GM12878 (cell line): ENCODE measurements around the gene SEMA4A. TPM values are rescaled to one million over a fixed set of nuclear protein-coding genes. Genes with fewer than 3 reads are reported as not detected.
A peak's percentile ranks its signal among the peaks of the same experiment; 100 is the strongest.
"Not testable (repeated sequence)": the region's sequence is repeated elsewhere in the genome, so short reads cannot be mapped to it uniquely, and the experiment has no call there.

Experiments used
- ATAC-seq: fragments of 200-7000 bp; cut with Tn5 transposase; 3 replicates; pipeline ENCODE4 v1.9.1; 2020; ENCODE audit warnings: mild to moderate bottlenecking, moderate library complexity
- BruUV-seq: library from RNA; stranded (reverse); fragments of 400-500 nt; replicated peaks from 2 replicates; lab custom pipeline; 2021; lab: Mats Ljungman, UMichigan
- CTCF ChIA-PET: fragments of 300-600 bp; sonication (Branson Sonifier 250); formaldehyde crosslinking; extraction: SDS; loops from one replicate; lab custom pipeline; 2021; ENCODE audit warnings: inconsistent platforms; lab: Yijun Ruan, JAX
- POLR2A ChIA-PET: fragments of 350-600 bp; formaldehyde crosslinking; extraction: SDS; loops from one replicate; lab custom pipeline; 2021; ENCODE audit warnings: inconsistent platforms; lab: Charles Lee
- RAD21 ChIA-PET: fragments of 300-600 bp; sonication (Branson Sonifier 250); formaldehyde crosslinking; loops from one replicate; lab custom pipeline; 2023; ENCODE audit warnings: antibody characterized with exemption; ENCODE audit not compliant: unreplicated experiment; lab: Charles Lee
- SMC1A ChIA-PET: fragments of 300-600 bp; sonication (Branson Sonifier 250); formaldehyde crosslinking; loops from one replicate; lab custom pipeline; 2023; ENCODE audit not compliant: unreplicated experiment, uncharacterized antibody; lab: Charles Lee
- DNase-seq: peaks from one replicate; pipeline ENCODE4 v3.0.0-alpha.2; 2011; ENCODE audit warnings: low read depth, low spot score
- FAIRE-seq: peaks from 3 replicates; lab custom pipeline; 2011; peaks lifted over from hg19 to GRCh38; lab: Jason Lieb, UNC
- H2AFZ ChIP-seq: 2 replicates; pipeline ENCODE4 v1.6.0; 2011; ENCODE audit warnings: low read depth, low read length, control low read depth; ENCODE audit not compliant: control insufficient read depth
- H3K27ac ChIP-seq: 2 replicates; pipeline ENCODE4 v1.5.1; 2011; ENCODE audit warnings: control low read depth; ENCODE audit not compliant: control insufficient read depth, insufficient read depth
- H3K27me3 ChIP-seq, 2 experiments: replicated peaks in 1 of 2; 2 replicates each; pipeline versions ENCODE4 v1.6.0 to v1.6.1; 2011; ENCODE audit warnings: low read length in 1 of 2; ENCODE audit not compliant: control insufficient read depth in 2 of 2, insufficient read depth in 2 of 2
- H3K36me3 ChIP-seq, 2 experiments: 2 replicates each; pipeline ENCODE4 v1.5.1; 2011; ENCODE audit warnings: low read length in 1 of 2; ENCODE audit not compliant: control insufficient read depth in 2 of 2, insufficient read depth in 2 of 2
- H3K4me1 ChIP-seq: 2 replicates; pipeline ENCODE4 v1.6.1; 2011; ENCODE audit warnings: mild to moderate bottlenecking, low read length, moderate library complexity, mixed read lengths; ENCODE audit not compliant: control insufficient read depth, insufficient read depth
- H3K4me2 ChIP-seq: 2 replicates; pipeline ENCODE4 v1.6.0; 2011; ENCODE audit warnings: control low read depth; ENCODE audit not compliant: control insufficient read depth, insufficient read depth
- H3K4me3 ChIP-seq: fragments of 200-600 bp; sonication (generic); 2 replicates; pipeline ENCODE4 v1.5.1; 2016
- H3K79me2 ChIP-seq: 2 replicates; pipeline ENCODE4 v1.6.0; 2011; ENCODE audit warnings: low read length; ENCODE audit not compliant: control insufficient read depth, insufficient read depth
- H3K9ac ChIP-seq: 2 replicates; pipeline ENCODE4 v1.8.0; 2011; ENCODE audit warnings: low read length, control low read depth, mixed read lengths; ENCODE audit not compliant: control insufficient read depth, insufficient read depth
- H3K9me3 ChIP-seq: replicated peaks from 3 replicates; pipeline ENCODE4 v1.5.1; 2011; ENCODE audit warnings: mild to moderate bottlenecking, low read length; ENCODE audit not compliant: control insufficient read depth, insufficient read depth
- H4K20me1 ChIP-seq: 2 replicates; pipeline ENCODE4 v1.6.0; 2011; ENCODE audit not compliant: control insufficient read depth, insufficient read depth
- FOXM1 ChIP-seq: IDR thresholded peaks from 2 replicates; pipeline ENCODE4 v1.6.1; 2012; ENCODE audit warnings: low read depth, mild to moderate bottlenecking, inconsistent platforms, low read length, moderate library complexity
- IKZF1 ChIP-seq: fragments of 450-650 bp; conservative IDR thresholded peaks from 2 replicates; pipeline ENCODE4 v1.6.1; 2017; ENCODE audit warnings: antibody characterized with exemption, mild to moderate bottlenecking
- IRF5 ChIP-seq: fragments of 450-650 bp; IDR thresholded peaks from 2 replicates; pipeline ENCODE4 v1.6.1; 2017; ENCODE audit warnings: borderline replicate concordance
- LARP7 ChIP-seq: fragments of 450-650 bp; IDR thresholded peaks from 2 replicates; pipeline ENCODE4 v1.6.1; 2017; ENCODE audit warnings: mild to moderate bottlenecking
- MTA2 ChIP-seq: fragments of 450-650 bp; IDR thresholded peaks from 2 replicates; pipeline ENCODE4 v1.6.1; 2016; ENCODE audit warnings: low read depth, mild to moderate bottlenecking, moderate library complexity
- NR2F1 ChIP-seq: fragments of 450-650 bp; conservative IDR thresholded peaks from 2 replicates; pipeline ENCODE4 v1.6.1; 2017; ENCODE audit warnings: mild to moderate bottlenecking
- POLR2AphosphoS5 ChIP-seq: IDR thresholded peaks from 2 replicates; pipeline ENCODE4 v1.6.1; 2011; ENCODE audit warnings: mild to moderate bottlenecking, low read length, inconsistent platforms
- RAD51 ChIP-seq: fragments of 450-650 bp; IDR thresholded peaks from 2 replicates; pipeline ENCODE4 v1.6.1; 2016; ENCODE audit warnings: moderate library complexity, mild to moderate bottlenecking, inconsistent platforms
- SP1 ChIP-seq: IDR thresholded peaks from one replicate; pipeline ENCODE4 v1.6.1; 2011; ENCODE audit warnings: low read depth, low read length
- TAF1 ChIP-seq: IDR thresholded peaks from 2 replicates; pipeline ENCODE4 v1.6.1; 2011; ENCODE audit warnings: mild to moderate bottlenecking, low read depth, low read length, borderline replicate concordance
- YY1 ChIP-seq: IDR thresholded peaks from 2 replicates; pipeline ENCODE4 v1.6.1; 2011; ENCODE audit warnings: low read depth, mild to moderate bottlenecking, low read length
- ZNF207 ChIP-seq: fragments of 450-650 bp; IDR thresholded peaks from 2 replicates; pipeline ENCODE4 v1.6.1; 2014; ENCODE audit warnings: antibody characterized with exemption, mild to moderate bottlenecking, borderline replicate concordance
- ZNF687 ChIP-seq: fragments of 450-650 bp; IDR thresholded peaks from 2 replicates; pipeline ENCODE4 v1.6.1; 2017; ENCODE audit warnings: mild to moderate bottlenecking, moderate library complexity
- WGBS: methylation state at CpG from one replicate; pipeline ENCODE4 v1.1.6; 2016; ENCODE audit warnings: low lambda C conversion rate; ENCODE audit not compliant: insufficient replicate concordance, insufficient coverage; ENCODE audit errors: missing lambda C conversion rate; 5-methylcytosine and 5-hydroxymethylcytosine counted together
- in situ Hi-C: fragments of 300-500 bp; cut with MboI; formaldehyde crosslinking; loops from 9 replicates; pipeline ENCODE4 v1.14.3; 2018; ENCODE audit warnings: mixed read lengths
- intact Hi-C: fragments of 100-400 bp; cut with micrococcal nuclease; formaldehyde crosslinking; loops from one replicate; pipeline ENCODE4 v1.14.2; 2022; ENCODE audit not compliant: unreplicated experiment
- polyA plus RNA-seq, 11 experiments: library from polyadenylated mRNA; depleted of rRNA in 4 of 11; unstranded in 6 of 11; stranded (reverse) in 5 of 11; fragments of >200 nt; fragmentation: Nextera tagmentation in 4 of 11; fragmentation: Illumina TruSeq in 1 of 11; extraction: Ambion mirVana in 4 of 11; extraction: Trizol in 1 of 11; gene quantifications; 1 replicate in 1 of 11; 2 replicates in 10 of 11; pipeline versions ENCODE4 v1.2.1 to v1.2.3, GENCODE V29; 2011 to 2016; ENCODE audit warnings: inconsistent platforms in 2 of 11, missing spikeins in 2 of 11, low read depth in 1 of 11
- total RNA-seq, 4 experiments: library from RNA; depleted of rRNA in 3 of 4; stranded (reverse); fragments of >200 nt in 3 of 4; fragmentation: Illumina TruSeq in 1 of 4; extraction: Trizol in 1 of 4; gene quantifications; 2 replicates each; pipeline versions ENCODE4 v1.2.1 to v1.2.3, GENCODE V29; 2013 to 2021
- TF ChIP-seq, protein P1 (sequence below): fragments of 450-650 bp; IDR thresholded peaks from 2 replicates; pipeline ENCODE4 v1.6.1; 2016; ENCODE audit warnings: mild to moderate bottlenecking

SEMA4A gene
- total and polyA plus RNA-seq, 10 of the 15 experiments (the other 5 are each of a cell fraction or from before 2014, with no cell fraction given) = 2.6 to 64.2 (median 32.8) TPM

DNA sequence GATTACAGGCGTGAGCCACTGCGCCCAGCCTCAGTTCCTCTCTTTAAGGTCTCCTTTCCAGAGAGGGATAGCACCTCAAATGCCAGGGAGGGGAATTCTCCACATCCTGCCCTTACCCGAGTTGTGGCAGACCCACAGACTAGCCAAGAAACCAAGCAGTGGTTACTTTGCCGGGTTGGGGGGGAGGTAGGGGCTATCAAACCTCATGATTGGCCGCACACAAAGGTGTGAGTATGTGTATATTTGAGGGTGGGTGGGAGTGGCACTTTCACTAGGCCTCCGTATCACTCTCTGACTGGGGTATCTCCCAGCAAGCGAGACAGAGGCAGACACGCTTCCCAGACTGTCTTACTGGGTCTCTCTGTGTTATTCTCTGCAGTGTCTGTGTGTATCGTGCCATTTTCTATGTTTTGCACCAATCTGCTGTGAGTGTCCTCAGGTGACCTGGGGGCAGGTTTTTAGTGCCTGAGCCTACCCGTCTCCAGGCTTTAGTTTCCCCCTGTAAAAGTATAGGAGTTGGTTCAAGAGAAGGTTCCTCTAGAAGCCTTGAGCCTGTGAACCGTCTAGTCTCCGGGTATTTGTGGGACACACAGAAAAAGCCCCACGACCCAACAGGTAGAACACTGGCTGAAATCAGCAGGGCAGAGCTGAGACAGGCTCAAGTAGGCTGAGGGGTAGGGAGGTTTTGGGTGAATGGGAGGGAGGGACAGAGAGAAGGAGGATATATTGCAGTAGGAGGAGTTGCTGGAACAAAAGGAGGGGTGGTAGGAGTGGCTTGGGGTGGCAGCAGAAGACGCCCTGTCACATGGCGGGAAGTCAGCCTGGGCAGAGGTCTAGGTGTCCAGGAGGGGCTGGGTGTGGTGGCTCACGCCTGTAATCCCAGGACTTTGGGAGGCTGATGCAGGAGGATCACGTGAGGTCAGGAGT, 28.6 kb upstream of the SEMA4A start (continued):
- no peak for TF ChIP-seq POLR2AphosphoS5
- peak; percentile 77 for TF ChIP-seq RAD51
- TF ChIP-seq FOXM1 = no peak
- TF ChIP-seq, protein P1, sequence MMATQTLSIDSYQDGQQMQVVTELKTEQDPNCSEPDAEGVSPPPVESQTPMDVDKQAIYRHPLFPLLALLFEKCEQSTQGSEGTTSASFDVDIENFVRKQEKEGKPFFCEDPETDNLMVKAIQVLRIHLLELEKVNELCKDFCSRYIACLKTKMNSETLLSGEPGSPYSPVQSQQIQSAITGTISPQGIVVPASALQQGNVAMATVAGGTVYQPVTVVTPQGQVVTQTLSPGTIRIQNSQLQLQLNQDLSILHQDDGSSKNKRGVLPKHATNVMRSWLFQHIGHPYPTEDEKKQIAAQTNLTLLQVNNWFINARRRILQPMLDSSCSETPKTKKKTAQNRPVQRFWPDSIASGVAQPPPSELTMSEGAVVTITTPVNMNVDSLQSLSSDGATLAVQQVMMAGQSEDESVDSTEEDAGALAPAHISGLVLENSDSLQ = peak; percentile 8; the same call in 1 of the 2 replicates
- TF ChIP-seq TAF1 = 0 out of 2 replicates have a peak, but pooled peaks have one; percentile 20
- TF ChIP-seq NR2F1 = peak; percentile 21; the same call in 1 of the 2 replicates
- peak; percentile 54 for TF ChIP-seq MTA2
- no peak for TF ChIP-seq ZNF687
- TF ChIP-seq LARP7 = 0 out of 2 replicates have a peak, but pooled peaks have one; percentile 9
- no peak for TF ChIP-seq ZNF207
- peak; percentile 56; the same call in 1 of the 2 replicates for TF ChIP-seq IRF5
- no peak for TF ChIP-seq YY1
- TF ChIP-seq IKZF1 = peak; percentile 79
- TF ChIP-seq SP1 = peak; percentile 21

- ChIA-PET POLR2A (interaction anchor here (0.6 to 7.0 kb wide), 5 partner anchors 8 to 148 kb away, joined by 4 to 89 read pairs (median 21); partner anchors contain the start of gene LMNA), RAD21 (interaction anchor here (0.6 to 22.2 kb wide), 5 partner anchors 10 to 212 kb away, joined by 3 to 695 read pairs (median 37); partner anchors contain the start of genes CCT3 and LMNA), CTCF (interaction anchor here (0.7 to 25.7 kb wide), 5 partner anchors 12 to 59 kb away, joined by 3 to 1294 read pairs (median 60); partner anchors contain the start of gene LMNA), SMC1A (interaction anchor here (1.0 to 23.6 kb wide), 5 partner anchors 8 to 100 kb away, joined by 3 to 874 read pairs (median 42); partner anchors contain the start of genes LMNA and PMF1)
- in situ Hi-C loops, intact Hi-C loops, H2AFZ ChIP-seq, H3K9ac ChIP-seq, H3K9me3 ChIP-seq, H4K20me1 ChIP-seq, H3K4me3 ChIP-seq, FAIRE-seq, H3K27me3 ChIP-seq, ATAC-seq, H3K4me2 ChIP-seq, DNase-seq, H3K36me3 ChIP-seq: not testable (repeated sequence)
- Histone ChIP-seq H3K79me2 (peaks cover 67% of the 10 kb centered on the region), H3K27ac (peak overlapping the region; percentile 94; the same call in 1 of the 2 replicates), H3K4me1 (peaks cover 77% of the 10 kb centered on the region)
- WGBS = 95% methylated on average over 10 of the region's 10 CpGs
- TSS peak; percentile 62 for BruUV-seq
Measured at GRCh38 chr1:156125544-156125943, 27.8 kb upstream of the SEMA4A start.
